Sigmoid colon (tissue), 4 donors: ENCODE data around the gene MIB2.
"Not testable (repeated sequence)": the region's sequence is repeated elsewhere in the genome, so short reads cannot be mapped to it uniquely, and the experiment has no call there.

Experiments used
- EP300 ChIP-seq, 4 donors: sonication (generic); formaldehyde crosslinking; IDR thresholded peaks; one replicate each; pipeline ENCODE4 v1.6.1; 2017; ENCODE audit warnings: antibody characterized with exemption in 4 of 4
- POLR2A ChIP-seq, 2 donors: fragments of 450-650 bp; IDR thresholded peaks; one replicate each; pipeline ENCODE4 v1.6.1; 2016; ENCODE audit warnings: antibody characterized with exemption in 2 of 2, mild to moderate bottlenecking in 2 of 2, moderate library complexity in 2 of 2
- TF ChIP-seq, protein P1 (sequence below), 4 experiments: fragments of 450-650 bp in 3 of 4; fragments of 200-600 bp in 1 of 4; IDR thresholded peaks; one replicate each; pipeline ENCODE4 v1.5.1; 2016 to 2019; ENCODE audit warnings: antibody characterized with exemption in 4 of 4, mild to moderate bottlenecking in 3 of 4, moderate library complexity in 2 of 4

DNA sequence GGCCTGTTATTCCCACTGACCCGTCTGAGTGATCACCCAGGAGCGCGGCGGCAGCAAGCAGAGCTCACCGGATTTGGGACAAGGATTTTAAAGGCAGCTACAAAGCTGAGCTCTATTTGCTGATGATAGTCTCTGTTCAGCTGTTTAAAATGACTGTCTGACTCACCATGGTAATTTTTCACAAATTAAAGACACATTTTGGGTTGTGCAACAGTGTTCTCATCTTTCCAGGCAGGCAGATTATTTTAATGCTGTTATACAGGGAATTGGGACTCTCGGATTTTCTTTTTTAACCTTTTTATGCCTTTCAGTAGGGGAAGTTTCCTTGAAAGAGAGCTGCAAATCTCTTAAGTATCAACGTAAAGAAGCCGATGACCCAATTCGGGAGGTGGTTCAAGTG lies 47.1 kb downstream of the MIB2 start:
- TF ChIP-seq POLR2A, EP300 (IDR thresholded peaks at IDR 0.05): not testable (repeated sequence)
- TF ChIP-seq, protein P1, sequence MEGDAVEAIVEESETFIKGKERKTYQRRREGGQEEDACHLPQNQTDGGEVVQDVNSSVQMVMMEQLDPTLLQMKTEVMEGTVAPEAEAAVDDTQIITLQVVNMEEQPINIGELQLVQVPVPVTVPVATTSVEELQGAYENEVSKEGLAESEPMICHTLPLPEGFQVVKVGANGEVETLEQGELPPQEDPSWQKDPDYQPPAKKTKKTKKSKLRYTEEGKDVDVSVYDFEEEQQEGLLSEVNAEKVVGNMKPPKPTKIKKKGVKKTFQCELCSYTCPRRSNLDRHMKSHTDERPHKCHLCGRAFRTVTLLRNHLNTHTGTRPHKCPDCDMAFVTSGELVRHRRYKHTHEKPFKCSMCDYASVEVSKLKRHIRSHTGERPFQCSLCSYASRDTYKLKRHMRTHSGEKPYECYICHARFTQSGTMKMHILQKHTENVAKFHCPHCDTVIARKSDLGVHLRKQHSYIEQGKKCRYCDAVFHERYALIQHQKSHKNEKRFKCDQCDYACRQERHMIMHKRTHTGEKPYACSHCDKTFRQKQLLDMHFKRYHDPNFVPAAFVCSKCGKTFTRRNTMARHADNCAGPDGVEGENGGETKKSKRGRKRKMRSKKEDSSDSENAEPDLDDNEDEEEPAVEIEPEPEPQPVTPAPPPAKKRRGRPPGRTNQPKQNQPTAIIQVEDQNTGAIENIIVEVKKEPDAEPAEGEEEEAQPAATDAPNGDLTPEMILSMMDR (IDR thresholded peaks at IDR 0.05) = not testable (repeated sequence)
